B cell (primary cell): ENCODE measurements around the gene ATXN2. TPM values are rescaled to one million over a fixed set of nuclear protein-coding genes. Genes with fewer than 3 reads are reported as not detected.

Experiments
- ATAC-seq: fragments of 200-7000 bp; cut with Tn5 transposase; one replicate; pipeline ENCODE4 v1.10.0; 2021; ENCODE audit warnings: low read depth, mild to moderate bottlenecking, moderate number of reproducible peaks, moderate library complexity
- CTCF ChIA-PET: fragments of 350-600 bp; sonication (Branson Sonifier 250); formaldehyde crosslinking; loops from one replicate; lab custom pipeline; 2021; ENCODE audit warnings: antibody characterized with exemption, inconsistent platforms; lab: Charles Lee
- POLR2A ChIA-PET: fragments of 350-600 bp; sonication (Branson Sonifier 250); formaldehyde crosslinking; loops from one replicate; lab custom pipeline; 2021; ENCODE audit warnings: antibody characterized with exemption; lab: Charles Lee
- DNase-seq: peaks from one replicate; pipeline ENCODE4 v3.0.0; 2013
- H2AFZ ChIP-seq: 2 replicates; pipeline ENCODE4 v1.6.1; 2012; ENCODE audit warnings: mild to moderate bottlenecking, low read depth, low read length; ENCODE audit not compliant: insufficient read depth, poor library complexity, severe bottlenecking
- H3K27ac ChIP-seq, 2 donors: 1 replicate in 1 of 2; 2 replicates in 1 of 2; pipeline ENCODE4 v1.5.1; 2012 to 2013; ENCODE audit warnings: low read length in 2 of 2, mild to moderate bottlenecking in 2 of 2, moderate library complexity in 1 of 2
- H3K27me3 ChIP-seq, 4 experiments: fragments of 200-600 bp in 1 of 4; sonication (generic) in 1 of 4; replicated peaks in 1 of 4; 1 replicate in 2 of 4; 2 replicates in 2 of 4; pipeline versions ENCODE4 v1.6.1 to v1.7.0; 2013 to 2016; ENCODE audit warnings: low read length in 3 of 4, mild to moderate bottlenecking in 2 of 4, mixed read lengths in 1 of 4, moderate library complexity in 1 of 4; ENCODE audit not compliant: insufficient read depth in 4 of 4, control insufficient read depth in 3 of 4; ENCODE audit errors: control extremely low read depth in 1 of 4
- H3K36me3 ChIP-seq, 2 experiments: replicated peaks in 1 of 2; 1 replicate in 1 of 2; 2 replicates in 1 of 2; pipeline versions ENCODE4 v1.6.1 to v1.7.1; 2013; ENCODE audit warnings: low read length in 1 of 2; ENCODE audit not compliant: insufficient read depth in 2 of 2, control insufficient read depth in 1 of 2; ENCODE audit errors: control extremely low read depth in 1 of 2, extremely low read depth in 1 of 2
- H3K4me1 ChIP-seq, 2 donors: fragments of 200-600 bp in 1 of 2; sonication (generic) in 1 of 2; 1 replicate in 1 of 2; 2 replicates in 1 of 2; pipeline versions ENCODE4 v1.5.1 to v1.6.1; 2013 to 2017; ENCODE audit warnings: low read length in 2 of 2; ENCODE audit not compliant: control insufficient read depth in 2 of 2, insufficient read depth in 2 of 2
- H3K4me2 ChIP-seq: replicated peaks from 2 replicates; pipeline ENCODE3; 2012; ENCODE audit warnings: mild to moderate bottlenecking, low read depth, low read length; ENCODE audit not compliant: poor library complexity, severe bottlenecking
- H3K4me3 ChIP-seq, 5 experiments: fragments of 200-600 bp in 1 of 5; sonication (generic) in 1 of 5; 1 replicate in 3 of 5; 2 replicates in 2 of 5; pipeline versions ENCODE4 v1.5.1 to v1.7.0; 2011 to 2016; ENCODE audit warnings: low read length in 4 of 5, mild to moderate bottlenecking in 4 of 5, low read depth in 2 of 5, control low read depth in 1 of 5, moderate library complexity in 1 of 5; ENCODE audit not compliant: insufficient read depth in 1 of 5; ENCODE audit errors: control extremely low read depth in 1 of 5, extremely low read depth in 1 of 5
- H3K79me2 ChIP-seq: fragments of 200-600 bp; sonication (generic); one replicate; pipeline ENCODE4 v1.6.0; 2016; ENCODE audit warnings: low read length; ENCODE audit not compliant: control insufficient read depth, insufficient read depth
- H3K9ac ChIP-seq: fragments of 200-600 bp; sonication (generic); 2 replicates; pipeline ENCODE4 v1.6.1; 2017; ENCODE audit warnings: mild to moderate bottlenecking, low read length, moderate library complexity
- H3K9me3 ChIP-seq, 3 donors: one replicate each; pipeline versions ENCODE4 v1.6.1 to v1.7.1; 2013; ENCODE audit warnings: low read length in 2 of 3; ENCODE audit not compliant: control insufficient read depth in 2 of 3, insufficient read depth in 1 of 3; ENCODE audit errors: control extremely low read depth in 1 of 3
- H4K20me1 ChIP-seq: 2 replicates; pipeline ENCODE4 v1.6.0; 2012; ENCODE audit warnings: mild to moderate bottlenecking, low read length; ENCODE audit not compliant: insufficient read depth, control insufficient read depth, poor library complexity, severe bottlenecking
- H3K27ac Mint-ChIP-seq: one replicate; pipeline ENCODE4 v1.8.0; 2021; ENCODE audit warnings: mixed read lengths
- H3K27me3 Mint-ChIP-seq: one replicate; pipeline ENCODE4 v1.8.0; 2021; ENCODE audit warnings: mixed read lengths
- H3K4me1 Mint-ChIP-seq: one replicate; pipeline ENCODE4 v1.8.0; 2021; ENCODE audit warnings: mixed read lengths
- H3K4me3 Mint-ChIP-seq: one replicate; pipeline ENCODE4 v1.8.0; 2021; ENCODE audit warnings: mixed read lengths
- H3K9me3 Mint-ChIP-seq: one replicate; pipeline ENCODE4 v1.8.0; 2022; ENCODE audit warnings: mixed read lengths; ENCODE audit not compliant: insufficient read depth
- EZH2 ChIP-seq: IDR thresholded peaks from 2 replicates; pipeline ENCODE4 v1.6.1; 2012; ENCODE audit warnings: borderline replicate concordance, low read depth, mild to moderate bottlenecking, moderate library complexity, low read length; ENCODE audit not compliant: insufficient read depth, poor library complexity, severe bottlenecking
- WGBS: methylation state at CpG from one replicate; pipeline ENCODE4 v1.1.5; 2013; ENCODE audit warnings: missing lambda C conversion rate; ENCODE audit not compliant: insufficient coverage; 5-methylcytosine and 5-hydroxymethylcytosine counted together
- intact Hi-C: fragments of 100-400 bp; cut with micrococcal nuclease; formaldehyde crosslinking; loops from one replicate; pipeline ENCODE4 v1.10.0; 2022
- polyA plus RNA-seq: library from polyadenylated mRNA; depleted of rRNA; stranded (reverse); fragments of >200 nt; gene quantifications from 2 replicates; pipeline ENCODE4 v1.2.3, GENCODE V29; 2012
- total RNA-seq, 2 donors: library from RNA; stranded (reverse); fragments of 120-200 nt in 1 of 2; gene quantifications; 1 replicate in 1 of 2; 2 replicates in 1 of 2; pipeline versions ENCODE4 v1.2.3 to v1.2.4, GENCODE V29; 2013 to 2022
- TF ChIP-seq, protein P1 (sequence below): fragments of 200-600 bp; IDR thresholded peaks from one replicate; pipeline ENCODE4 v1.8.0; 2022; ENCODE audit warnings: antibody characterized with exemption, mild to moderate bottlenecking

Gene ATXN2
- total and polyA plus RNA-seq, 2 donors (not counting 1 experiment from before 2014, with no cell fraction given): 28.2 to 83.8 TPM

DNA sequence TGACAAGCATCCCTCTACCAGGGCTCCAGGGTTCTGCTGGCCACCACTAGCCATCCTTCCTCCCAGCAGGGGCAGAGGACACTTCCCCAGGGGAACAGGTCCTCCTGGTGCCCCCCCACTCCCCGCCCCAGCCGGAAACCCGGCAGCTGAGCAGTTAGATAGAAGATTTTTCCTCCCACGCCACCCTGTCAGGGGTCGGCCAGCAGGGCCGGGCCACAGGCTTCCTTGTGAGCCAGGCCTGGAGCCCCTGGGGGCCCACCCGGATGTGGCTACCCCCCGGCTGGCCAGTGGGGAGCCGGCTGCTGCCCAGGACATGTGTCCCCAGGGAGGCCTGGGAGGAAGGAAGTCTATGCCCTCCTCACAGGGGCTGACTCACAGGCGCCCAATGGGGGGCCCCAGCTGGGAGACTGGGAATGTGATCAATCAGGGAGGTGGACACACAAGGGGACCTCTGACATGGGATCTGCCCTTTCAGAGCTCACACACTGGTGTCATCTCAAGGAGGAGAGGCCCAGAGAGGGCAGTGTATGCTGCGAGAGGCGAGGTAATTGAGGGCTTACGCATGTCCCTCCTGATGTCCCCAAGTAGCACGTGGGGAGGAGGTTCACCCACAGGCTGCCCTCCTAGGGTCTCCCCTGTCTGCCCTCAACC is 189.2 kb downstream of the ATXN2 start:
- intact Hi-C loops: loop anchor here (5.0 kb wide), 1 partner anchor 352 kb away; no protein-coding TSS in a partner anchor
- peak overlapping the region; percentile 67 to 97 for H3K27ac ChIP-seq
- H3K4me2 ChIP-seq: peak overlapping the region; percentile 95
- H4K20me1 ChIP-seq: peaks cover 84% of the 10 kb centered on the region
- peak overlapping the region; percentile 27 for H3K9ac ChIP-seq
- Mint-ChIP-seq H3K9me3 (no peaks in the 10 kb centered on the region), H3K4me1 (peaks cover 79% of the 10 kb centered on the region), H3K4me3 (peak overlapping the region; percentile 89), H3K27me3 (no peaks in the 10 kb centered on the region), H3K27ac (peak overlapping the region; percentile 79)
- ChIA-PET CTCF (interaction anchor here (4.6 to 22.7 kb wide), 2 partner anchors 14 to 34 kb away, joined by 35 to 1472 read pairs; no protein-coding TSS in a partner anchor), POLR2A (interaction anchor here (6.9 kb wide), 1 partner anchor 25 kb away, joined by 36 read pairs; no protein-coding TSS in a partner anchor)
- no peak for TF ChIP-seq EZH2
- TF ChIP-seq, protein P1, sequence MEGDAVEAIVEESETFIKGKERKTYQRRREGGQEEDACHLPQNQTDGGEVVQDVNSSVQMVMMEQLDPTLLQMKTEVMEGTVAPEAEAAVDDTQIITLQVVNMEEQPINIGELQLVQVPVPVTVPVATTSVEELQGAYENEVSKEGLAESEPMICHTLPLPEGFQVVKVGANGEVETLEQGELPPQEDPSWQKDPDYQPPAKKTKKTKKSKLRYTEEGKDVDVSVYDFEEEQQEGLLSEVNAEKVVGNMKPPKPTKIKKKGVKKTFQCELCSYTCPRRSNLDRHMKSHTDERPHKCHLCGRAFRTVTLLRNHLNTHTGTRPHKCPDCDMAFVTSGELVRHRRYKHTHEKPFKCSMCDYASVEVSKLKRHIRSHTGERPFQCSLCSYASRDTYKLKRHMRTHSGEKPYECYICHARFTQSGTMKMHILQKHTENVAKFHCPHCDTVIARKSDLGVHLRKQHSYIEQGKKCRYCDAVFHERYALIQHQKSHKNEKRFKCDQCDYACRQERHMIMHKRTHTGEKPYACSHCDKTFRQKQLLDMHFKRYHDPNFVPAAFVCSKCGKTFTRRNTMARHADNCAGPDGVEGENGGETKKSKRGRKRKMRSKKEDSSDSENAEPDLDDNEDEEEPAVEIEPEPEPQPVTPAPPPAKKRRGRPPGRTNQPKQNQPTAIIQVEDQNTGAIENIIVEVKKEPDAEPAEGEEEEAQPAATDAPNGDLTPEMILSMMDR: no peak
- no peak for ATAC-seq
- H3K36me3 ChIP-seq: peaks cover 1 to 8% of the 10 kb centered on the region in 2 experiments
- peak overlapping the region in 4 of 5 experiments; percentile 1 to 40 (median 20) for H3K4me3 ChIP-seq
- no peaks in the 10 kb centered on the region for H3K27me3 ChIP-seq
- no peak overlapping the region for H2AFZ ChIP-seq
- H3K79me2 ChIP-seq: peaks cover 90% of the 10 kb centered on the region
- peak; percentile 55 for DNase-seq
- WGBS: 22% methylated on average over 14 of the region's 14 CpGs
- H3K9me3 ChIP-seq: no peaks in the 10 kb centered on the region
- H3K4me1 ChIP-seq: peaks cover 70 to 81% of the 10 kb centered on the region in 2 donors

DNA sequence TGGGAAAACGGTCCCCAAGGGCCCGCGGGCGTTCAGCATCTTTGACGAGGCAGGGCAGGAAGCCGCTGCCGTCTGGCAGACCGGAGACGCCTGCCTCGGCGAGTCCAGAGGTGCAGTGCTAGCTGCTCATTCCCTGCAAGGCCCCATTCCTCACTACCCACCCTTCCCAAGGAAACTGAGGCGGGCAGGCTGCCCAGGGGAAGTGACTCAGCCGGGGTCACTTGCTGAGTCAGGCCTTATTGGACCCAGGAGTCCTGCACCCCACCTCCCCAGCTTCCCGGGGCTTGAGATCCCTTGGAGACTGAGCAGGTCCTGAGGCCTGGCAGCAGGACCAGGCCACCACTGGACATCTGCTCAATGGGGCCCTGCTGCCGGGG is 189.7 kb downstream of the ATXN2 start:
- no peaks in the 10 kb centered on the region for H3K9me3 Mint-ChIP-seq
- peak overlapping the region; percentile 79 for H3K27ac Mint-ChIP-seq
- H4K20me1 ChIP-seq: peaks cover 79% of the 10 kb centered on the region
- peak overlapping the region; percentile 67 to 97 for H3K27ac ChIP-seq
- H3K79me2 ChIP-seq: peaks cover 85% of the 10 kb centered on the region
- H3K4me1 Mint-ChIP-seq: peaks cover 80% of the 10 kb centered on the region
- DNase-seq (no peak), ATAC-seq (no peak)
- H2AFZ ChIP-seq: no peak overlapping the region
- no peaks in the 10 kb centered on the region for H3K9me3 ChIP-seq
- peak overlapping the region in 4 of 5 experiments; percentile 1 to 40 (median 20) for H3K4me3 ChIP-seq
- H3K9ac ChIP-seq: peak overlapping the region; percentile 27
- H3K4me1 ChIP-seq: peaks cover 75 to 86% of the 10 kb centered on the region in 2 donors
- H3K36me3 ChIP-seq: peaks cover 1 to 8% of the 10 kb centered on the region in 2 experiments
- POLR2A ChIA-PET: interaction anchor here (1.3 to 6.9 kb wide), 3 partner anchors 26 to 36 kb away, joined by 4 to 36 read pairs (median 5); no protein-coding TSS in a partner anchor
- 5% methylated on average over 15 of the region's 15 CpGs for WGBS
- H3K4me2 ChIP-seq: peak overlapping the region; percentile 95
- no peaks in the 10 kb centered on the region for H3K27me3 ChIP-seq
- intact Hi-C loops: loop anchor here (5.0 kb wide), 1 partner anchor 353 kb away; no protein-coding TSS in a partner anchor
- peak overlapping the region; percentile 89 for H3K4me3 Mint-ChIP-seq
- no peaks in the 10 kb centered on the region for H3K27me3 Mint-ChIP-seq
- TF ChIP-seq EZH2: no peak
- TF ChIP-seq, protein P1: no peak
- CTCF ChIA-PET: interaction anchor here (4.6 to 22.7 kb wide), 2 partner anchors 13 to 34 kb away, joined by 35 to 1472 read pairs; no protein-coding TSS in a partner anchor
